SK-N-SH treated with all-trans-retinoic acid at 6 μM for 48 hours (cell line): Measurements from ENCODE around the gene RASSF1.

Source experiments
- CSRNP3 ChIP-seq: fragments of 250-450 bp; sonication (Bioruptor Pico); IDR thresholded peaks from 2 replicates; pipeline ENCODE4 v1.5.1; 2021; ENCODE audit warnings: mild to moderate bottlenecking, moderate library complexity
- ZC3H10 ChIP-seq: fragments of 250-450 bp; sonication (Bioruptor Pico); IDR thresholded peaks from 2 replicates; pipeline ENCODE4 v1.5.1; 2021; ENCODE audit warnings: mild to moderate bottlenecking, moderate library complexity
- ZNF565 ChIP-seq: fragments of 450-650 bp; formaldehyde crosslinking; conservative IDR thresholded peaks from 2 replicates; pipeline ENCODE4 v1.5.0; 2020; ENCODE audit warnings: low read depth, mild to moderate bottlenecking, moderate library complexity
- ZNF70 ChIP-seq: fragments of 450-650 bp; formaldehyde crosslinking; IDR thresholded peaks from 2 replicates; pipeline ENCODE4 v1.5.0; 2020; ENCODE audit warnings: mild to moderate bottlenecking, moderate library complexity
- ZNF8 ChIP-seq: fragments of 450-650 bp; formaldehyde crosslinking; IDR thresholded peaks from 2 replicates; pipeline ENCODE4 v1.5.0; 2020; ENCODE audit warnings: mild to moderate bottlenecking, moderate library complexity

GRCh38 chr3:50322386-50323091, 18.1 kb downstream of the RASSF1 start, which contains the start of gene HYAL2:
- TF ChIP-seq ZNF565, result no peak
- TF ChIP-seq ZC3H10, result no peak
- no peak for TF ChIP-seq CSRNP3 (CRISPR knock-in tag)
- TF ChIP-seq ZNF70, result no peak
- no peak for TF ChIP-seq ZNF8 (CRISPR knock-in tag)
